Thyroid gland (tissue), 4 donors: ENCODE measurements around the gene SNAP47.

Experiments used
- CTCF ChIP-seq, 6 experiments: fragments of 200-600 bp in 3 of 6; fragments of 450-650 bp in 3 of 6; sonication (generic) in 3 of 6; IDR thresholded peaks; one replicate each; pipeline ENCODE4 v1.5.1; 2016 to 2019; ENCODE audit warnings: antibody characterized with exemption in 6 of 6, mild to moderate bottlenecking in 2 of 6, inconsistent platforms in 1 of 6, moderate library complexity in 1 of 6
- POLR2A ChIP-seq, 2 donors: fragments of 450-650 bp; IDR thresholded peaks; one replicate each; pipeline ENCODE4 v1.6.1; 2017; ENCODE audit warnings: antibody characterized with exemption in 2 of 2, mild to moderate bottlenecking in 2 of 2, moderate library complexity in 1 of 2

GRCh38 chr1:227762231-227762911 is 27.1 kb downstream of the SNAP47 start:
- TF ChIP-seq POLR2A (IDR thresholded peaks at IDR 0.05): no peak
- TF ChIP-seq CTCF (IDR thresholded peaks at IDR 0.05): peak; percentile 75 to 93 (median 88)
